Stimulated activated CD8-positive, alpha-beta memory T cell treated with anti-CD3 and anti-CD28 coated beads, Interleukin-2, amount 100 ng/mL, for 48 hours (primary cell): ENCODE data around the gene PODXL2.

Experiments used
- DNase-seq, 2 donors: peaks; one replicate each; pipeline ENCODE4 v3.0.0-alpha.2; 2020; ENCODE audit warnings: low read depth in 2 of 2

Gene PODXL2

DNA sequence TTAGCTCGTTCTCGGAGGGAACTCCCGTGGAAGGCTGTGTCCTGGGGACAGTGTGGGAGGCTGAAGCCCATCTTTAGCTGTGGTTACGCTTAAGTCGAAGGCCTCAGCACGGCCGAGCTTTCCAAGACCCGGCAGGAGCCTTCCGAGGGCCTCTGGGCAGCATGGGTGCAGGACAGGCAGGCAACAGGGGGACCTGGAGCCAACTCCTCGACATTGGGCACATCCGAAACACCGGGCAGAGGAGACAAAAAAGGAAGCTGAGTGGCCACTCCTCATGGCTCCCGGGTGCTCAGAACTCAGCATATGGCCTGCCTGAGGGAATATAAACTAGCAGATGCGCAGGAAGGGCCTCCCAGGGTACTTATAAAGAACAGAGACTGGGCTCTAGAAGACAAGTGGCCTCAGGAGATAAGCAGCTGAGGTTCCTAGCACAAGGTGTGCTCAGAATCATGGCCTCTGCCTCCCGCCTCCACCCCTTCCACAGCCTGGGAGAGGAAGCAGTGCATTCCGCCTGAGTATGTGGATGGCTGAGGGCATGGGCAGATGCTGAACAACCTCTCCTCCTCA is 77.9 kb downstream of the PODXL2 start:
- DNase-seq = no peak

DNA sequence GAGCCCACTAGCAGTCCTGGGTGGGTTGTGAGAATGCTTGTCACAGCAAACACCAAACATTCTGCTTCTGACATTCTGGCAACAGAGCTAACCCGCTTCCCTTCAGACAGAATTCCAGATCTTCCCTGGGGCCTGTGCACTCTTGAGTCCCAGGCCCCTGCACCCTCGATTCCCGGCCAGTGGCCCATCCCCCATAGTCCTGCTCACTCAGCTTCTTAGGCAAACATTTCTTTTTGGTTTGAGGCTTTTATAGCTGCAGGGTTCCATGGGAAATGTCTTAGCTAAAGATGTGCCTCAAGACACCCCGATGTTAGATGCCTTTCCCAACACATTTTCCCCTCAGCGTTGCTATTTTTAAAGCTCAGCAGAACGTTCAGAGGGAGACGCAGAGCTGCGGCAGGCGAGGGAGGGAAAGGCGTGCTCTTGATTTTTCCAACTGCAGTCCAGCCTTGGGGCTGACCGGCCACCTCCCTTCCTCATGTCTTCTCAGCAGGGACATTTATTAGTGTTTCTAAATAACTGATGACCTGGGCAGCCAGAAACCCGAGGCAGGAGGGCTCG is 78.9 kb downstream of the PODXL2 start:
- no peak for DNase-seq

DNA sequence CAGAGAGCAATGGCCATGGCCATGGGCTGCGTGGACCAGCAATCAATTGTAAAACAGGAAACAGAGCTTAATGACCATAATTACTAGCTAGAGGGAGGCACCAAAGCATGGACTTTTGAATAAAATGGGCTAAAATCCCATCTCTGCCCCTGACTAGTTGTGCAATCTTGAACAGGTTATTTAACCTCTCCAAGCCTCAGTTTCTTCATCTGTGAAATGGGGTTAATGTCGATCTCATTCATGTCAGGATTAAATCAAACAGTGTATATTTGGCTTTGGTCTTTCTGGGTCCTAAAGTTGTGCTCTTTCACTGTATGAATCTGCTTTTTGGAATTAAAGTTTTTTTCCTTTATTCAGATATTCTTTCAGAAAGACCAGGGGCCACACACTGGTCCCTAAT is 79.9 kb downstream of the PODXL2 start:
- DNase-seq = no peak

DNA sequence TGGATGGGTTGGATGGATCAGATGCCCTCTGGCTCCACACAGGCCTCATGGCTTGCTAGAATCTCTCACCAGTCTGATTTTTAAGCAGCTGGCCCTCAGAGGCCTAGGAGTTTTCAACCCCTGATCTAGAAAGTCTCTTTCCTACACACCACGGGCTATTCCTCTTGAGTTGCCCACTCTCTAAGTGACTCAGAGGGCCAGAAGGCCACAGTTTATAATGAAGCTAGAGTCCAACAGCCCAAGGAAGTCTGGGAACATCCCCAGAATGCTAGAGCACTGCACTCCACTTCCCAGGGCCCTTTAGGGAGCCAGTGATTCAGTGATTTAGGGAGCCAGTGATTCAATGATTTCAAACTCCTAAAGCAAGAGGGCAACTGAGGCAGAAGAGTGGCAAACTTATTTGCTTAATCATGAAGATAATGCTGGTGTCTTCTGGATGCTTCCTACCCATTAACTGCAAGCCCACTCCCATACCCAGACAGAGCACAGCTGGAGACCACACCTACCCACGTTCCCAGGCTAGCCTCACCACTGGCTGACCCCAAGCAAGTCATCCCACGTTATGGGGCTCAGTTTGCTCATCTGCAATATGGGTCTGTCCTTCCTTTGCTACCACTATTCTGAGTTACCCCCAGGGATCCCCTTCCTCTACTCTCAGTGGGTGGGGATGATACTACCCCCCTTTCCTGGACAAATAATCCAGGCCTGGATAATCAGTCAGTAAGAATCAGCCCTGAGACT is 80.5 kb downstream of the PODXL2 start:
- no peak for DNase-seq

DNA sequence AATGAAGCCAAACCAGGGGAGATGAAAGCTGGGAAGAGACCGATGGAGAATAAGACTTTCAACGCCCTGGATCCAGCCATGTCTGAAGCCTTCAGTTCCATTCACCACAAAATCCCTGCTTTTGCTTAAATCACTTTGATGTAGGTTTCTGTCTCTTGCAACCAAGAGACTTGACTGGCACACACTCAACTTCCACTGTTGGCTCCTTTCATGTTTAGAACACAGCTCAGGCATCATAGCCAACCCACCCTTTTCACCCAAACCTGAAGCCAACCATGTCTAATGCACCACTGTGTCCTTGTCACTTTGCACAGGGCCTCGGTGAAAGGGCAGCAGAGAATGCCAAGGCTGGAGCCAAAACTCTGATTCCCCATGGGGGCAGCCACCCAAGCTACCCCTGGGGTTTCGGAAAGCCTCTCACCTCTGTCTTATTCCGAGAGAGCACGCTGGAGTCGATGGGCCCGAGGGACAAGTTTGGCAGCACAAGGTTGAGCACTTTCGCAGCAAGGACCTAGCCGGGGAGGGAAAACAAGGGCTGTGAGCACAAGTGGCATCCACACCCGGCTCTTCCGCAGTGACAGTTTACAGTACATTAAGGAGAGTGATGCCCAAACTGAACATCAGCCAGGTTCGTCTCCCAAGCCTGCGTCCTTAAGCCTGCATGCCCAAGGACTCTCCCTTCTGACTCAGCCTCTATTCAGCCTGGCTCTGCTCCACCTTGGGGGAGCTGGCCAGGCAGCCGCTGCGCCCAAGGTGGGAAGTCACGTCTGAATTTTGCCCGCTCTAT is 81.4 kb downstream of the PODXL2 start:
- DNase-seq = no peak

DNA sequence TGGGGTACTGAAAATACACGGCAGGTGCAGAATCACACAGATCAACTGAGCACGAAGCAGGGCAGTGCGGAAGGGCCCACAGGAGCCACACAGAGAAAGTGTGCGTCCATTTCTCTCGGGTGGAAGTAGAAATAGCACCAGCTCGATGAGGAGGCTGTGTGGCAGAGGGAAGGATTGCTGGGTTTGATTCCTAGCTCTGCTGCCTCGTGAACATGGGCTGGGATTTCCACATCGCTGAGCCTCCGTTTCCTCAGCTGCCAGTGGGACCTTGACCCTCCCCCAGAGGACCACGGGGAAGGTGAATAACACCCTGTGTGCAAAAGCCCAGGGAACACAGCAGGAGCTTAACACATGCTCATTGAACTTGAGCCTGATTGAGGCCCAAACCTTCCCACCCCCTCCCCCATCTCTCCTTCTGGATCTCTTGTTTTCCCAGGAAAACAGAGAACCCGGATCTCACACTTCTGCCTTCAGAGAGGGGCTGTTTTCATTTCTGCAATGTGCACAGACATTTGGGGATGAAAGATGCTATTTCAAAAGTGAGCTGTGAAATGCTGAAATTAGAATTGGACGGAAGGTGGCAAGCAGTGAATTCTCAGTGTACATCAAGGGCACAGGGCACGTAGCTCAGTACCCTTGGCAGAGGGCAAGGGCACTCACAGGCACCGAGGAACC is 82.2 kb downstream of the PODXL2 start:
- DNase-seq = no peak

DNA sequence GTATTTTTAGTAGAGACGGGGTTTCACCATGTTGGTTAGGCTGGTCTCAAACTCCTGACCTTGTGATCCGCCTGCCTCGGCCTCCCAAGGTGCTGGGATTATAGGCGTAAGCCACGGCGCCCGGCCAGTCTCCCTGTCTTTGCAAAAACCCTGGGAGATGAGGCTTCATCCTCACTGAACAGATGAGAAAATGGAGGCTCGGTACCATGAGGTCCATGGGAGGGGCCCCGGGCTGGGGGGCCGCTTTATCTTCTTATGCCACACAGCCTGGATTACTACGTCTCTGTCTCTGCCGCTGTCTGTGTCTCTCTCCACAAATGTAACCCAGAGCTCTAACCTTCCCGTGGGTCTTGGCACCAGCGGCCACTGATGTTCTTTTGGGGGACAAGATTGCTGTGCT is 82.9 kb downstream of the PODXL2 start:
- DNase-seq = no peak

DNA sequence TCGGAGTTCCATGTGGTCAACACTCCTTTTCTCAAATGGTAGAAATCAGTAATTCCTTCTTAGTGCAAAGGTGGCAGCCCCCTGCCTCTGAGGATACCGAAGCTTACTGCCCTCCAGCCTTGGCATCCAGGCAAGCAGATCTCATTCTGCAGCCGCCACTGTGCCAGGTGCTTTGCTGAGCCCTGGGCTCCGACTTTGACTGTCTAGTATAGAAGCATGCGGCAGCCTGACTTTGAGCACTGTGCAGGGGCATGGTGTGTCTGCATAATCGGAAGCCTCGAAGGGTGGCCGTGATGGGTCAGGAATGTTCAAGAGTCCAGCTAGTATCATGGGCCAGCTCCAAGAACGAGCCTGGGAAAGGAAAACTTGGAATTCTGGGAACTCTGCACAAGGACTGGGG is 83.5 kb downstream of the PODXL2 start:
- no peak for DNase-seq

DNA sequence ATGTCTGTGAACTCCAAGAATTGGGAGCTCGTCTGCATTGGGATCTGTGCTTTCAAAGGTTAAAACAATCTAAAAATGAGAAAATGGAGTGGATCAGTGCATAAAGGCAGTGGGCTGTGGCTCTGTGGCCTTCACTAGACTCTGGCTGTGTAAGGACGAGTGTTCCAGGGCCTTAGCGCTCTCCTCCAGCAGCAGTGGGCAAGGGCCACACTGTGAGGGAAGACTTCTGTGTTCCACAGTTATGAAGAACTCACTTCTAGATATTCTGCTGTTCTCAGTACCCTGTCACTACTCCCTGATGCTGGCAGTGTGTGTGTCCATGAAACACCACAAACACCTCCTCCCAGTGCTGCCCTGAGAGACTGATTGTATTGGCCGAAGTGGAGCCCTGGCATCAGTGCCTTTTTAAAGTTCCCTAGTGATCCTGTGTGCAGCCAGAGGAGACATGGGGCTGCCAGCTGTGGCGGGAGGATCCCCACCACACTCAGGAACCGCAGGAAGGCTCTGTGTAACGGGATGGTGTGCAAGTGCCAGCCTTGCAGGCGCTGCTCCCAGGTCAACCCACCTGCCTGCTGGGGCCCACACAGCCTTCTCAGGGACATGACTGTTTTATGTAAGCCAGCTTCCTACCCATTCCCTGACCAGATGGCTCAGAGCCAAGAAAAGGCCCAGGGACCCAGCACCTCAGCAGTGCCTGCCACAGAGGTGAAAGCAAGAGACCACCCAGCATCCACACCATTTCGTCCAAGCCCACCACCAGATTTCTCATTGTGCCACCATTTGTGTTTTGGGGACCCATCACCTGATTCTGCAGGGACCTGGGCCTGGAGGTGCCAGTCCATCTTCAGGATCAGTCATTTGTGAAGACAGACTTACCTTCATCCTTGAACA is 84.1 kb downstream of the PODXL2 start:
- DNase-seq = no peak

DNA sequence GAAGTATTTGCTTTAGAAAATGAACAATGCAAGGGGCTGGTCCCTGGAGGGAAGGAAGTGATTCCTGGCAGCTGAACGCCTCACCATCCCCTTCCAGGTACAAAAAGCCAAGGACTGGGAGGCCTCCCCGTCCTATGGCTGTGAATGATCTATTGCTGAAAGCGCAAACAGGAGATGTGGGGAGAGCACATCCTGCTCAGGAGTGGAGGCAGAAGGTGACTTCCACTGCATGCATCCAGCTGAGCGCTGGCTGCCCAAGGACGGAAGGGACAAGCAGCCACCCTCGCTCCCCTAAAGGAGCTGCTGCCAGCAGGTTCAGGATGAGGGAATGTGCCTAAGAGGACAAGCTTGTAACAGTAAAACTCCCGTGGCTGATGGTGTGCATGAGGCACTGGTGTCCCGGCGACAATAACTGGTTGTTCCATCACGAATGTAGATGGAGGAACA is 85.2 kb downstream of the PODXL2 start:
- DNase-seq = no peak

DNA sequence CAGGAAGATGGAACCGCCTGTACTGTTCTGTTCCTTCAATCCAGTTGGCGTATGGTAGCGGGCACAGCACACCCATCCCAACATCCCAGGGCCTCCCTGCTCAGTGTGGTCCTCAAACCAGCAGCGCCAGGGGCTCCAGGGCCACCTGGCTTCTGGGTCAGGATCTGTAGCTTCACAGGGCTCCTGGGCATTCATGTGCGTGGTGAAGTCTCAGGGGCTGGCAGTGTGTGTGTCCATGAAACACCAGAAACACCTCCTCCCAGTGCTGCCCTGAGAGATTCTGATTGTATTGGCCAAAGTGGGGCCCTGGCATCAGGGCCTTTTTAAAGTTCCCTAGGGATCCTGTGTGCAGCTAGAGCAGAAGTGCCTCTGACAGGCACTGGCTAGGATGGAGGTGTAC is 85.9 kb downstream of the PODXL2 start:
- no peak for DNase-seq

DNA sequence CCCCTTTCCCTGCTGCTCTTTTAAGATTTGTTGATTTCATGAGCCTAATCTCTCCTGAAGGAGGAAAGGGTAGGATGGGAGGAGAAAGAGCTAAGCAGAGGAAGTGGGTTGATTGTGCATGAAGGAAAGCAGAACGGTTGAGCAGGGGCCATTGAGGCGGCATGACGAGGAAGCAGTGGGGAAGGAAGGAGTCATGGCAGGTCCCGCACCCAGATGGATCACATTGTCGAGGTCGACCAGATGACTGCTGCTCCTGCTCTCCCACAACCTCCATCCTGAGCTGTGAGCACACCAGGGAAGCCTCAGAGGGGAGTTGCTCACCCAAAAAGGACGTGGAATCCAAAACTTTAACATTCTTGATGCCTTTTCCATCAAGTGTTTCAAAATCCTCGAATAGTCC is 86.5 kb downstream of the PODXL2 start:
- no peak for DNase-seq

DNA sequence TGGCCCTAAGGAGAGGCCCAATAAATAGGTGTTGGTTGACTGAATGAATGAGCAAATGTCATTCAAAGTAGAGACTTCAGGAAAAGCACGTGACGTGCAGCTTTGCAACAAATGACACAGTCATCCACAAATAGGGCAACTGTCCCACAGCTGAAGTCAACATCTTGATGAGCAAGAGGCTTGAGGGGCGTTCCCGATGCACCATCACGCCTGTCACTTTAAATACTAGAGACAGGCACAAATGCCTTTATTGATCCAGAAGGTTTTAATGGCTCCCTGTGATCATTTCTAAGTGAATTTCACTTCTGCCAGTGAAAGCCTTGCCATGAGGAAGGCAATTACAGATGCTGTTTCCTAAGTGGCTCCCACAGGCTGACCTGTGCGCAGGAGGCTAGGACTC is 87.4 kb downstream of the PODXL2 start:
- no peak for DNase-seq

DNA sequence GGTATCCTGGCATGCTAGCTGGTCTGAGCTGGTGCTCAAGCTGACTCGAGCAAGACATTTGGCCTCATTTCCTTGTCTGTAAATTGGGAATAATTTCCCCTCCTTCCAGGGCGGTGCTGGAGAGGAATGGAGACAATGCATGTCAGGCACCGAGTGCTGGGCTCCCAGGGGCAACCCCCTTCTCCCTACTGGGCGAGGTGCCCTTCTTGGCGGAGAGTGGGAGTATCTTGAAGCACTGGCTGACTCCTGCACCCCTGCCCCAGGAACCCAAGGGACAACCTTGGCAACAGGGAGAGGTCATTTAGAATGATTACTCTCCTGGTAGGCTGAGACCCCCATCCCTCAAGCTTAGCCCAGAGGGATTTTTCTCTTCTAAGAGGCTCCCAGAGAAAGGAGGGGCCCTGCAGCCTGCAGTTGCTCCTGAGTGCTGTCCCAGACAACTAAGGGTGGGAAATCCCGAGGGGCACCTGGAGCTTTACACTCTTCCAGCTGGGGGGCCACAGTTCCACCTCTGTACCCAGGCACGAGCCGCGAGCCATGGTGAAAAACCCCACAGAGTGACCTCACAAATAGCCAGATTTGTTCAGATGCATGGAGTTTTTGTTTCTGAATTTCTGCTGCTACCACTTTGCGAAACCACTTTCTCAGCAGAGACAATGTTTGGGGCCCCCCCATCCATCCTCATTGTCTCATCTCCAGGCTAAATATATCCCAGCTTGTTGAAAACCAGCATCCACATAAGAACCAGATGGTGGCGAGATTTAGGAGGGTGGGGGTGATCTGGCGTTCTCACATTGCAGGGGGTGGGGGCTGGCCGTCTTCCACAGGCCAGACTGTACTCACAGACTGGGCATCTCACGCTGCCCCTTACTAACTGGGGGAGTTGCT is 88.6 kb downstream of the PODXL2 start:
- DNase-seq = no peak

DNA sequence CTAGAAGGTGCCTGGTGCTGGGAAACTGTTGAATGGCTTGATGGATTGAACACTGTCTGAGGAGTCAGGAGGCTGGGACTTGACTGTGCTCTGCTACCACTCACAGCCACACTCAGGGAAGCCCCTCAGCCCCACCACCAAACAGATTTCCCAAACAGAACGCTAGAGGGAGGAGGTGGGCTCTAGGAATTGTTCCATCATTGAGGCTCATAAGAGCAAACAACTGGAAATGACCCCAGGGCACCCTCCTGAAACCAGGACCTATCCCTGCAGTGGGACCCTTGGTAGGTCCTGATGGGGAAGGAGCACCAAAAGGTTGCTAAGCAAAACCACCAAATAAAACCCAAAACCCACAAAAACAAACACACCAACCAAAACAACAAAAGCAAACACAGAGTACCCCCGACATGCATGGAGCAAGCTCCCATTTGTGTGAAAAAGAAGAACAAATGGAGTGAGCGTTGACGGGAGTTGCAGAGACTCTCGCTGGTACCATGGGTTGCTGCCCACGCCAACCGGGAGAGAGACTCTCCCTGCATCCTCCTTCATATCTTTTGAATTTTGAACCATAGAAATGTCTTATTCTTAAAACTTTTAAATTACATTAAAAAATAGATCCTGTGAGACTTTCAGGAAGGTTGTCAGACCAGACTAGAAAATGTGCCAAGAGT is 89.4 kb downstream of the PODXL2 start:
- no peak for DNase-seq

DNA sequence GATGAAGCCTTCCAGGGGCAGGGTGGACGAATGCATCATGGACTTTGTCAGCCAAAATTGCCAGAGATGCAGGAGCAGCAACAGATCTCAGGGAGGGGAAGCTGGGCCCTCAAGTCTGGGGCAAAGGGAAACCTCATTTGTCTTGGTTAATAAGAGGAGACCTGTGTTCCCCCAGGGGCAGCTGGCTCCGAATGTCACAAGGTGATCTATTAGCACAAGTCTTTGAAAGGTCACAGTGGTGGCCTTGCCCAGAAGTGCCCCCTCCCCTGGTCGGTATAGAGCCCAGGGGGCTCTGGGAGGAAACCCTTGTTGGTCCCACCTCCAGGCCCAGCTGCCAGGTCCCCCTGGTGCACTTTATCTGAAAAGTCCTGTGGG is 89.9 kb downstream of the PODXL2 start:
- DNase-seq = no peak

DNA sequence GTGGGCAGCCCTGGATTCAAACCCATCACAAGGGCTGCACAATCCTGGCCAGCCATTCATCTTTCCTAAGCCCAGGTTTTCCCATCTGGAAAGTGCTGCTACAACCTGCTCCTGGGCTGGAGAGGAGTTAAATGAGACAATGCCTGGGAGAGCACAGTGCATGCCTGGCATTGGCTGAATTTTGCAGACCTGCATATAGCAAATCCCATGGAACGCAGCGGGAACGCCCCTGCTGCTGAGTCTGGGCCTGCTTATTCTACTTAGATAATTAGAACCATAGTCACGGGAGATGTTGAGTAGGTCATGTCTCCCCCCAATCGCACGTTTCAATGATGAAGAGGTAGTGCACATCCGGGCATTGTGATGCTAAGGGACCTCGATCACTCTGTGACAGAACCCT is 90.4 kb downstream of the PODXL2 start:
- no peak for DNase-seq

DNA sequence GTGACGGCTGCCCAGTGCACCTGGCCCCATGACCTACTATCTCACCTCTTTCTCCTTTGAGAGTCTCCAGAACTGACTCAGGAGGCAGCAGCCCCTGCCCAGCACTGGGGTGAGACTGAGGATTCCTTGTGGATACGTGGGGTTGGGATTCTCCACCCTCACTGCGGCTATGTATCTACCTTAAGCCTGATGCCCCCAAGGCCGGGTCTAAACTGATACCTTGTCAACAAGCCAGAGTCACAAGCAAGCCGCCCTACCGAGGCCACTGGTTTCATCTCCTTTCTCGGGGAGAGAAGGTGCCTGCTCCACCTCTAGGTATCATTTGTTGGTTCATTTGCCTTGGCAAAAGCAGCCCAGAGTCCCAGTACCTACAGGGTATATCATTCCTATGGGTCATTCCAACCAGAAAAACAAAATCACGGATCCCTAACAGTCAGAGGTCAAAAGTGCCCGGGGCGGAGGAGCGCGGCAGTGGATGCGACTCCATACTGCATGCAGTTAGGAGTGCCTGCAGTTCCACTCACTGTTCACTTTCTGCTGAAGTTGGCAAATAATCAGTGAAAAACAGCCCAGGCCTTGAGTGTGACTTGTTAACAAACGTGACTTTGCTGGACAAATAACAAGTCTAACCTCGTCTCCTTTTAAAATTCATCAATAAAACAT is 91.3 kb downstream of the PODXL2 start:
- no peak for DNase-seq
